ENCODE results near the gene OR8B12.
A peak's percentile ranks its signal among the peaks of the same experiment; 100 is the strongest.

The OR8B12 gene, protein sequence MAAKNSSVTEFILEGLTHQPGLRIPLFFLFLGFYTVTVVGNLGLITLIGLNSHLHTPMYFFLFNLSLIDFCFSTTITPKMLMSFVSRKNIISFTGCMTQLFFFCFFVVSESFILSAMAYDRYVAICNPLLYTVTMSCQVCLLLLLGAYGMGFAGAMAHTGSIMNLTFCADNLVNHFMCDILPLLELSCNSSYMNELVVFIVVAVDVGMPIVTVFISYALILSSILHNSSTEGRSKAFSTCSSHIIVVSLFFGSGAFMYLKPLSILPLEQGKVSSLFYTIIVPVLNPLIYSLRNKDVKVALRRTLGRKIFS
- total RNA-seq = 0 reads per million in 3 donors

DNA sequence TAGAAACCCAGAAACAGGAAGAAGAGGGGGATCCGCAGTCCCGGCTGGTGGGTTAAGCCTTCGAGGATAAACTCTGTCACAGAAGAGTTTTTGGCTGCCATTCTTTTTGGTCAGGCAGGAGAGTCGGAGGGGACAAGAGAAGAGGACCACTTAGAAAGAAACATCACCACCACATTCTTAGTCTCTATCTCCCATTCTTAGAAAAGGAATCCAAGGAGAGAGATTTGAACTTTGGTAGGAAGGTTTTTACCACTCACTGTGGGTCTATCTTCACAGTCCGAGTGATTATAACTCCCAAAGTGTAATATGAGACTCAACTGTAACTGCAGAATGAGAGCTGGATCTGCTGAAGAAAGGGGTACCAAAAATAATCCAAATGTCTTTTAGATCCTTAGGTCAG, at the start of gene OR8B12:
Gene OR8B12 (minus strand): TSS at position 101 of the 400 bp plus-strand sequence. CDS start 0 bp downstream, at position 101.
- H3K36me3 ChIP-seq (ENCODE audit: control insufficient read depth, insufficient read depth, low read length) = no peaks in the 10 kb centered on the region

DNA sequence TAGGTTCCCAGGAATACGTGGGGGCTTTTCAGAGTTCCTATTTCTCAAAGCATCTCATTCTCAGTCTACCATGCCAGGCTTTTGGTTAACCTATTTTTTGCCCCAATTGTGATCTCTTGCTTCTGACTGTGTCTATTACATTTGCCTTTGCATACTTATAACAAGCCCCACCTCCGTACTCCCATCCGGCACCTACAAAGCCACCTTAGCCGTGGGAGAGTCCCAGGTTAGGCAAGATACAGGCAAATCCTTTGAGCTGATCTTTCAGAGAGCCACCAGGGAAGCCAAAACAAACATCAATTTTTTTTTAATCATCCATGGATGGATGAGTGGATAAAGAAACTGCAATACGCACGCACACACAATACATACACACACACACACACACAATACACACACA, 49.2 kb upstream of the OR8B12 start:
- no peak for DNase-seq
- Histone ChIP-seq H3K27me3 (replicated peaks; ENCODE audit: control insufficient read depth, insufficient read depth, low read length, poor library complexity, severe bottlenecking) (no peaks in the 10 kb centered on the region), H3K27ac (ENCODE audit: insufficient read depth, low read length, poor library complexity, severe bottlenecking) (no peak overlapping the region), H3K36me3 (ENCODE audit: control insufficient read depth, insufficient read depth, low read length) (no peaks in the 10 kb centered on the region), H3K4me3 (ENCODE audit: insufficient read depth, low read depth, low read length, poor library complexity, severe bottlenecking) (no peak overlapping the region), H3K9me3 (ENCODE audit: control insufficient read depth, low read length) (no peaks in the 10 kb centered on the region), H3K4me1 (ENCODE audit: control insufficient read depth, insufficient read depth, low read length, poor library complexity, severe bottlenecking) (no peaks in the 10 kb centered on the region)

More for the DNA sequence above, at the start of gene OR8B12:
- no peak for DNase-seq
- no peak within 1 kb of the TSS for H3K27ac ChIP-seq (ENCODE audit: insufficient read depth, low read length, poor library complexity, severe bottlenecking)
- no peak within 1 kb of the TSS for H3K4me3 ChIP-seq (ENCODE audit: insufficient read depth, low read depth, low read length, poor library complexity, severe bottlenecking)
- H3K9me3 ChIP-seq (ENCODE audit: control insufficient read depth, low read length) = no peaks in the 10 kb centered on the region
- no peaks in the 10 kb centered on the region for H3K4me1 ChIP-seq (ENCODE audit: control insufficient read depth, insufficient read depth, low read length, poor library complexity, severe bottlenecking)
- H3K27me3 ChIP-seq (replicated peaks; ENCODE audit: control insufficient read depth, insufficient read depth, low read length, poor library complexity, severe bottlenecking) = no peaks in the 10 kb centered on the region

DNA sequence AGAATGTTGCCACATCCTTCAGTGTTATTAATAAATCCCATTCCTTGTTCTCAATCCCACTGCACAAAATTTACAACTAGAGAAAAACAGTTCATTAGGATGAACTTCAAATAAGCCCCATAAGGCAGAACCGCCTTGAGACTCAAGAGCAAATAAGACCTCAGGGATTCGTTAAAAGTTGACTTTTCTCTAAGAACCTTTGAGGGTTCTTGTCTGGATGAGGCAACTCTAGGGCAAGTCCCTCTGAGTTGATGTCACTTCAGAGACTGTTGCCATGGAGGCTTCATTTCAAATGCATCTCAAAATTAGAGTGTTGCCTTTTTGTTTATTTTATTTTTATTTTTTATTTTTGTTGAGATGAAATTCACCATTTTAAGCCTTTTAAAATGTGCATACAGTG, 48.0 kb upstream of the OR8B12 start:
- Histone ChIP-seq H3K27me3 (replicated peaks; ENCODE audit: control insufficient read depth, insufficient read depth, low read length, poor library complexity, severe bottlenecking) (no peaks in the 10 kb centered on the region), H3K36me3 (ENCODE audit: control insufficient read depth, insufficient read depth, low read length) (no peaks in the 10 kb centered on the region), H3K27ac (ENCODE audit: insufficient read depth, low read length, poor library complexity, severe bottlenecking) (no peak overlapping the region), H3K9me3 (ENCODE audit: control insufficient read depth, low read length) (no peaks in the 10 kb centered on the region), H3K4me3 (ENCODE audit: insufficient read depth, low read depth, low read length, poor library complexity, severe bottlenecking) (no peak overlapping the region), H3K4me1 (ENCODE audit: control insufficient read depth, insufficient read depth, low read length, poor library complexity, severe bottlenecking) (no peaks in the 10 kb centered on the region)
- DNase-seq = no peak

GRCh38 chr11:124586238-124586860, 42.9 kb upstream of the OR8B12 start:
- Histone ChIP-seq H3K4me1 (ENCODE audit: control insufficient read depth, insufficient read depth, low read length, poor library complexity, severe bottlenecking) (no peaks in the 10 kb centered on the region), H3K9me3 (ENCODE audit: control insufficient read depth, low read length) (no peaks in the 10 kb centered on the region), H3K27me3 (replicated peaks; ENCODE audit: control insufficient read depth, insufficient read depth, low read length, poor library complexity, severe bottlenecking) (no peaks in the 10 kb centered on the region), H3K4me3 (ENCODE audit: insufficient read depth, low read depth, low read length, poor library complexity, severe bottlenecking) (no peak overlapping the region), H3K27ac (ENCODE audit: insufficient read depth, low read length, poor library complexity, severe bottlenecking) (no peak overlapping the region), H3K36me3 (ENCODE audit: control insufficient read depth, insufficient read depth, low read length) (no peaks in the 10 kb centered on the region)
- peak in 1 of 3 donors; percentile 10 for DNase-seq

DNA sequence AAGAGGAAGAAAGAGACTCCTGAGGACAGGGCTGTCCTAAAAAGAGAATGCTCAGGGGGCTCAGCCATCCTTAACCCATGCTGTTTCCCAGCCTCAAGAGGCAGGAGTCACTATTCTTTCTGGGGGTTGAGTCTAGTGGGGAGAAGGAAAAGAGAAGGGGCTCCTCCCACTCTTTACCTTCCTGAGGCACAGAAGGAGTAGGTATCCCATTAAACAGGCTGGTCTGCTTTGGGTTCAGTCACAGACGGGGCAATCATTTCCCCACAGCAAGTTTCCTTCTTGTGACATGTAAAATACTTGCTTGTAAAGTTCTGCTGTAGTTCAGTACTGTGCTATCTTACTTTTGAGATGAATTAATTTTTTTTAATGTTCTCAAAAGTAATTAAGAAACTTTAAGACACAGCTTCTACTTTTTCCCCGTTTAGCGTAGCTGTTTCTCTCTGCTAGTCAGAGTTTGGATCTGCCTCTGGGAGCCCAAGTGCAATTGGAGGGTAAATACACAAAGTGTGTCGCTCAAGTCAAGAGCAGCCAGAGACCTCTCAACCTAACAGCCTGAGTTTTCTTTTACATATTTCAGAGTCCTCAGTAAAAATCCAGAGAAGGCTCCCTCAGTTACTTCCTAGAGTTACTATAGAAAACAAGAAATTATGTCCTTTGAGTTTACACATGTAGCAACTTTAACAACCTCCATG, 41.4 kb upstream of the OR8B12 start:
- Histone ChIP-seq H3K27ac (ENCODE audit: insufficient read depth, low read length, poor library complexity, severe bottlenecking) (no peak overlapping the region), H3K36me3 (ENCODE audit: control insufficient read depth, insufficient read depth, low read length) (no peaks in the 10 kb centered on the region), H3K4me1 (ENCODE audit: control insufficient read depth, insufficient read depth, low read length, poor library complexity, severe bottlenecking) (no peaks in the 10 kb centered on the region), H3K27me3 (replicated peaks; ENCODE audit: control insufficient read depth, insufficient read depth, low read length, poor library complexity, severe bottlenecking) (no peaks in the 10 kb centered on the region), H3K4me3 (ENCODE audit: insufficient read depth, low read depth, low read length, poor library complexity, severe bottlenecking) (no peak overlapping the region), H3K9me3 (ENCODE audit: control insufficient read depth, low read length) (no peaks in the 10 kb centered on the region)
- no peak for DNase-seq

DNA sequence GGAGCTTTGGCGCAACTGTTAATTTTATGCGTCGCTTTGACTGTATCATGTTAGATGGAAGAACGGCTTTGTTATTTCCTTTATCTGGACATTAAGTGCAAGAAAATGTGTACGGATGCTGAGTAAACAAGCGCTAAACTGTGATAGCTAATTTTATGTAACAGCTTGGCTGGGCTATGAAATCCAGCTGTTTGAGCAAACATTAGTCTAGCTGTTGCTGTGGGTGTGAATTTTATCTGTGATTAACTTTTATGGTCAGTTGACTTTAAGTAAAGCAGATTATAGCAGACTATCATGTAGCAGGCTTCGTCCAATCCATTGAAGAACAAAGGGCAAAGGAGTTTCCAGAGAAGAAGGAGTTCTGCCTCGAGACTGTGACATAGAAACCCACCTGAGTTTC, 40.3 kb upstream of the OR8B12 start:
- Histone ChIP-seq H3K27me3 (replicated peaks; ENCODE audit: control insufficient read depth, insufficient read depth, low read length, poor library complexity, severe bottlenecking) (no peaks in the 10 kb centered on the region), H3K9me3 (ENCODE audit: control insufficient read depth, low read length) (no peaks in the 10 kb centered on the region), H3K36me3 (ENCODE audit: control insufficient read depth, insufficient read depth, low read length) (no peaks in the 10 kb centered on the region), H3K4me3 (ENCODE audit: insufficient read depth, low read depth, low read length, poor library complexity, severe bottlenecking) (no peak overlapping the region), H3K27ac (ENCODE audit: insufficient read depth, low read length, poor library complexity, severe bottlenecking) (no peak overlapping the region), H3K4me1 (ENCODE audit: control insufficient read depth, insufficient read depth, low read length, poor library complexity, severe bottlenecking) (no peaks in the 10 kb centered on the region)
- DNase-seq = no peak

DNA sequence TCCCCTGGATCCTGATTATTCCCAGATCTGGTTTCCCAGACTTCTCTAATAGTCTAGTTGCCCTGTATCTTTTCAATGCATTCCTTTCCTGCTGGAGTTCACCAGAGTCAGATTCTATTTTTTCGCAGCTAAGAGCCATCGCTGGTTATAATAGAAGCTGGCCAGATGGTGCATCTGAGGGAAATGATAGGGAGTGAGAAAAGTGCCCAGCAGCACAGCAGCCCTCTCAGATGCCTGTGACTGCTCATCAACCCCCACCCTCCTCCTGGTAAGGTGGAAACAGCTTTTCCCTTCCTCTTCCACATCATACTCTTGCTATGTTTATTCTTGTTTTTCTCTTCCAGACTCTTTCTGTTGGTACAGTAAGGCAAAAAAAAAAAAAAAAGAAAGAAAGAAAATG, 39.1 kb upstream of the OR8B12 start:
- DNase-seq = no peak
- H3K36me3 ChIP-seq (ENCODE audit: control insufficient read depth, insufficient read depth, low read length) = no peaks in the 10 kb centered on the region
- H3K27ac ChIP-seq (ENCODE audit: insufficient read depth, low read length, poor library complexity, severe bottlenecking) = no peak overlapping the region
- H3K4me3 ChIP-seq (ENCODE audit: insufficient read depth, low read depth, low read length, poor library complexity, severe bottlenecking) = no peak overlapping the region
- H3K9me3 ChIP-seq (ENCODE audit: control insufficient read depth, low read length) = no peaks in the 10 kb centered on the region
- H3K4me1 ChIP-seq (ENCODE audit: control insufficient read depth, insufficient read depth, low read length, poor library complexity, severe bottlenecking) = no peaks in the 10 kb centered on the region
- H3K27me3 ChIP-seq (replicated peaks; ENCODE audit: control insufficient read depth, insufficient read depth, low read length, poor library complexity, severe bottlenecking) = no peaks in the 10 kb centered on the region

- H3K27me3 ChIP-seq (replicated peaks; ENCODE audit: control insufficient read depth, insufficient read depth, low read length, poor library complexity, severe bottlenecking) = no peaks in the 10 kb centered on the region
- no peaks in the 10 kb centered on the region for H3K36me3 ChIP-seq (ENCODE audit: control insufficient read depth, insufficient read depth, low read length)
- no peak for DNase-seq
- no peaks in the 10 kb centered on the region for H3K4me1 ChIP-seq (ENCODE audit: control insufficient read depth, insufficient read depth, low read length, poor library complexity, severe bottlenecking)
- no peaks in the 10 kb centered on the region for H3K9me3 ChIP-seq (ENCODE audit: control insufficient read depth, low read length)
- H3K27ac ChIP-seq (ENCODE audit: insufficient read depth, low read length, poor library complexity, severe bottlenecking) = no peak overlapping the region
- H3K4me3 ChIP-seq (ENCODE audit: insufficient read depth, low read depth, low read length, poor library complexity, severe bottlenecking) = no peak overlapping the region
These were observed 38.4 kb upstream of the OR8B12 start for GRCh38 chr11:124581817-124582216.

DNA sequence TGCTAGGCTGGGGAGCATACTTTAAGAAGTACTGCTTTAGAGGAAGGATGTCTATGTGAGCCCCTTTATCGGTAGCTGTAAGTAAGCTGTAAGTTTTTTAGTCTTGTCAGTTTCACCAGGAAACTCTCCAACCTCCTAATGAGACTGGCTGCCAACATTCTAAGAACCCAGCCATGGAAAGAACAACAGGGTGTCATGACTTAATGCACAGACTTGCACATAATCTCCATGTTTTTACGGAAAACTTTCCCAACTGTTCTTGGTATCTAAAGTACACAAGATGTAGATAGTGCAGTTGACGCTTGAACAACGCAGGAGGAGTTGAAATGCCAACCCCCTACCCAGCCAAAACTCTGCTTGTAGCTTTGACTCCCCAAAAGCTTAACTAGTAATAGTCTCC, 35.3 kb upstream of the OR8B12 start:
- Histone ChIP-seq H3K4me3 (ENCODE audit: insufficient read depth, low read depth, low read length, poor library complexity, severe bottlenecking) (no peak overlapping the region), H3K9me3 (ENCODE audit: control insufficient read depth, low read length) (no peaks in the 10 kb centered on the region), H3K36me3 (ENCODE audit: control insufficient read depth, insufficient read depth, low read length) (no peaks in the 10 kb centered on the region), H3K27me3 (replicated peaks; ENCODE audit: control insufficient read depth, insufficient read depth, low read length, poor library complexity, severe bottlenecking) (no peaks in the 10 kb centered on the region), H3K4me1 (ENCODE audit: control insufficient read depth, insufficient read depth, low read length, poor library complexity, severe bottlenecking) (no peaks in the 10 kb centered on the region), H3K27ac (ENCODE audit: insufficient read depth, low read length, poor library complexity, severe bottlenecking) (no peak overlapping the region)
- no peak for DNase-seq

Data from effector memory CD4-positive, alpha-beta T cell (primary cell).